Activated T-helper 1 cell treated with anti-CD3 and anti-CD28 coated beads, Interleukin-2, amount 50 U/mL, for 16 hours (primary cell): ENCODE results near the gene GNG7.
"Not testable (repeated sequence)": the region's sequence is repeated elsewhere in the genome, so short reads cannot be mapped to it uniquely, and the experiment has no call there.

Source experiments
- DNase-seq, 2 donors: peaks; one replicate each; pipeline ENCODE4 v3.0.0-alpha.2; 2020; ENCODE audit warnings: low read depth in 1 of 2, low spot score in 1 of 2

Gene GNG7

GRCh38 chr19:2625434-2625833, 77.1 kb downstream of the GNG7 start:
- DNase-seq: no peak

GRCh38 chr19:2624537-2625091, 77.9 kb downstream of the GNG7 start:
- no peak for DNase-seq

- DNase-seq: no peak
These were observed 78.7 kb downstream of the GNG7 start for GRCh38 chr19:2623798-2624197.

DNA sequence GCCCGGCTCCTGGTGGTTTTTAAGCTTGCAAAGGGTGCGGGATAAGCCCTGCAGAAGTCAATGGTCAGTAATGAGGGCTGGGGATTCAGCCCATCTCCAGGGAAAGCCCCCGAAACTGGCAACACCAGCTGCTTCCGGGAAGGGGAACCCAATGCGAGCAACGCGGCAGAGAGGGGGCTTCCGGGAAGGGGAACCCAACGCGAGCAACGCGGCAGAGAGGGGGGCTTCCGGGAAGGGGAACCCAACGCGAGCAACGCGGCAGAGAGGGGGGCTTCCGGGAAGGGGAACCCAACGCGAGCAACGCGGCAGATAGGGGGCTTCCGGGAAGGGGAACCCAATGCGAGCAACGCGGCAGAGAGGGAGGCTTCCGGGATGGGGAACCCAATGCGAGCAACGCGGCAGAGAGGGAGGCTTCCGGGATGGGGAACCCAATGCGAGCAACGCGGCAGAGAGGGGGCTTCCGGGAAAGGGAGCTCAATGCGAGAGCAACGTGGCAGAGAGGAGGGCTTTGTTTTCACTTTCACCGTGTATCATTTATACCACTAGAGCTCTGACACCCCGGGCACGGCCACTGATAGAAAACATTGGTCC, 80.0 kb downstream of the GNG7 start:
- DNase-seq: peak in 1 of 2 donors; percentile 22

- DNase-seq: no peak
These were observed 83.4 kb downstream of the GNG7 start for GRCh38 chr19:2619076-2619475.

DNA sequence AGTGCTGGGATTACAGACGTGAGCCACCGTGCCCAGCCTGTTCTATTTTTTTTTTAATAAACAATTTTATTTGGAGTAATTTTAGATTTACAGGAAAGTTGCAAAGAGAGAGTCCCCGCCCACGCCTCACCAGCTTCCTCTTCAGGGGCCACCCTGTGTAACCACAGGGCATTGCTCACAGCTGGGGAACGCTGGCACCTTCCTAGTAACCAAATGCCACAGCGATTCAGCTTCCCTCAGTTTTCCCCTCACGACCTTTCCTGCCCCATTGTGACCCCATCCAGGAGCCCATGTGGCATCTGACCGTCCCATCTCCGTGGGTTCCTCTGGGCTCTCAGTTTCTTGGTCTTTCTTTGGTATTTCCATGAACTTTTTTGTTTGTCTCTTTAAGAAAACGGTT, 83.9 kb downstream of the GNG7 start:
- DNase-seq: peak; percentile 27 to 59

- no peak for DNase-seq
These were observed 84.9 kb downstream of the GNG7 start for GRCh38 chr19:2617393-2618165.

- no peak for DNase-seq
These were observed 85.6 kb downstream of the GNG7 start for GRCh38 chr19:2616741-2617392.

DNA sequence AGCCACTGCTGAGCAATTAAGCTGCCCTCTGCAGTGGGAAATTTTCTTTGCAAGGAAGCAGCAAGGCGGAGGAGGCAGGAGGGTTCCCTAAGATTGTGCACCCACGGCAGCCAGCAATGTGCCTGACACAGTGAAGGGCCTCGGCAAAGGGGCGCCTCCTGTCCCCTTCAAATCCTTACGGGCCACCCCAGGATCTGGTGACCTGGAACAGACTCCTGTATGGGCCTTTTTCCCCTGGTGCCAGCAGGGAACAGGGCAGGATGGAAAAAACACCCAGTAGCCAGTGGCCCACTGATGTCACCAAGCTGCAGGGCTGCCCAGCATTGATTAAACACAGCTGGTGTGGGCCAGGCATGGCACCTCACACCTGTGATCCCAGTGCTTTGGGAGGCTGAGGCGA, 86.7 kb downstream of the GNG7 start:
- no peak for DNase-seq

- DNase-seq: peak; percentile 32 to 40
These were observed 88.8 kb downstream of the GNG7 start for GRCh38 chr19:2613507-2614295.

GRCh38 chr19:2612619-2613249, 89.8 kb downstream of the GNG7 start:
- DNase-seq: no peak

DNA sequence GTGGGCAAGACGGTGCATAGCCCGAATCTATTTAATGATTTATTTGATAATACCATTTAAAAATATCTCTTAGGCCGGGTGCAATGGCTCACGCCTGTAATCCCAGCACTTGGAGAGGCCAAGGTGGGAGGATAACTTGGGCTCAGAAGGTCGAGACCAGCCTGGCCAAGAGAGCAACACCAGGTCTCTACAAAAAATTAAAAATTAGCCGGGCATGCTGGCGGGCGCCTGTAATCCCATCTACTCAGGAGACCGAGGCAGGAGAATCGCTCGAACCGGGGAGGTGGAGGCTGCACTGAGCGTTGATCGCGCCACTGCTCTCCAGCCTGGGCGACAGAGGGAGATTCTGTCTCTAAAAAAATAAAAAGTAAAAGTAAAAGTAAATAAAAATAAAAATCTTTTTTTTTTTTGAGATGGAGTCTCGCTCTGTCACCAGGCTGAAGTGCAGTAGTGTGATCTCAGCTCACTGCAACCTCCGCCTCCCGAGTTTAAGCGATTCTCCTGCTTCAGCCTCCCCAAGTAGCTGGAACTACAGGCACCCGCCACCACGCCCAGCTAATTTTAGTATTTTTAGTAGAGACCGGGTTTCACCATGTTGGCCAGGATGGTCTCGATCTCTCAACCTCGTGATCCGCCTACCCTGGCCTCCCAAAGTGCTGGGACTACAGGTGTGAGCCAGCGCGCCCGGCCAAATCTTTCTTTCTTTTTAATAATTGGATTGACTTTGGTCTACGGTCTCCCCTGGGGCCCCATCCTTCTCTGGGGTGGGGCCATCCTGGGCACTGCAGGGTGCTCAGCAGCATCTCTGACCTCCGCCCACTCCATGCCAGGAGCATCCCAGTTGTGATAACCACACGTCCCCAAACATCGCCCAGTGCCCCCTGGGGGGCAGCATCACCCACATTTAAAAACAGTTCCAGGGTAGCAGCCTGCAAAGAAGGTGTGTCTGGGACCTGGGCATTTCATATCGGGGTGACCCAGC, 90.7 kb downstream of the GNG7 start:
- no peak for DNase-seq

DNA sequence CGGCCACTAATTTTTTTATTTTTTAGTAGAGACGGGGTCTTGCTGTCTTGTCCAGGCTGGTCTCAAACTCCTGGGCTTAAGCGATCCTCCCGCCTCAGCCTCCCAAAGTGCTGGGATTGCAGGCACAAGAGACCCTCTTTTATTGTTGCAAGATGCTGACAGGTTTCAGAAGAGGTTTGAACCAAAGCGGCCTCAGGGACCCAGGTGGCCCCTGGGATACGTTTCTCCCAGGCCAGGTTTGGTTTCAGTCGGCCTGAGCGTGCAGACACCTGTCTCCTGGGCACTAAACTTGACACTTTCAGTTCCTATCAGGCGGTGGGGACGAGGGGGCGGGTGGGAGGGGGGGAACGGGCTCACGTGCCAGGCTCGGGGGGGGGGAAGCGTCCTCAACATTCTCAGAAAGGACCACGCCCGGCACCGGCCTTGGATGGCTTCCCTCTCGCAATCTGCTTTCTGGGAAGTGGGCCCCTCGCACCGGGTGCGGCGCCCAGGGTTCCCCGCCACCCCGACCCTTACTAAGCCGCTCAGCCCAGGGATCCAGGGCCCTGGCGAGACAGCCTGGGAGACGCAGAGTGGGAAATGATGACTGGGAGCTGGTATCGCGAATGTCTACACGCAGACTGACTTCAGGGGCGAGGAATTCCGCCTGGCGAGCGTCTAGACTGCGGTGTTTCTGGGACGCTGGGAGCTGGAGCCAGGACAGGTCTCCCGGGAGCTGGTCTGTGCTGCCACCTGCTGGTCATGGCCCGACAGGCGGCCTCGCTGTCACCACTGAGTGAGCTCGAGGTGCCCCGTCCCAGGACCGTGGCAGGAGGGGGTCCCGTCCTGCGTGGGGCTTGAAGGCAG, 91.6 kb downstream of the GNG7 start:
- DNase-seq: peak; percentile 80 to 83

GRCh38 chr19:2609389-2610116, 92.9 kb downstream of the GNG7 start:
- DNase-seq: no peak

DNA sequence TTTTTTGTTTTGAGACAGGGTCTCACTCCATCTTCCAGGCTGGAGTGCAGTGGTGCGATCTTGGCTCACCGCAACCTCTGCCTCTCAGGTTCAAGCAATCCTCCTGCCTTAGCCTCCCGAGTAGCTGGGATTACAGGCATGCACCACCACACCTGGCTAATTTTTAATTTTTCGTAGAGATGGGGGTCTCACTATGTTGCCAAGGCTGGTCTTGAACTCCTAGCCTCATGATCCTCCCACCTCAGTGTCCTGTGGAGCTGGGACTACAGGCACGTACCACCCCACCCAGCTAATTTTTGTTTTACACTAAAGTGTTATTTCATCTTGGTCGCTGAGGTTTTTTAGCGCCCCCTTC, 93.5 kb downstream of the GNG7 start:
- not testable (repeated sequence) for DNase-seq

GRCh38 chr19:2608602-2608922, 93.9 kb downstream of the GNG7 start:
- DNase-seq: no peak

GRCh38 chr19:2607712-2608601, 94.5 kb downstream of the GNG7 start:
- peak; percentile 40 to 83 for DNase-seq
